IMR-90 (cell line): Measurements from ENCODE around the gene RPTOR.
A peak's percentile ranks its signal among the peaks of the same experiment; 100 is the strongest.

Source experiments
- CEBPB ChIP-seq: IDR thresholded peaks from 2 replicates; pipeline ENCODE4 v1.6.1; 2012; ENCODE audit warnings: low read depth, low read length, improper control_type of control experiment
- CHD1 ChIP-seq: IDR thresholded peaks from 2 replicates; pipeline ENCODE4 v1.6.1; 2012; ENCODE audit warnings: low read depth, low read length, improper control_type of control experiment
- FOS ChIP-seq: fragments of 150-350 bp; IDR thresholded peaks from 2 replicates; pipeline ENCODE4 v1.6.1; 2016; ENCODE audit warnings: low read depth, low read length
- MAFK ChIP-seq: IDR thresholded peaks from 2 replicates; pipeline ENCODE4 v1.6.1; 2012; ENCODE audit warnings: low read depth, low read length, improper control_type of control experiment
- POLR2A ChIP-seq: IDR thresholded peaks from 2 replicates; pipeline ENCODE4 v1.6.1; 2012; ENCODE audit warnings: mild to moderate bottlenecking, low read depth, low read length
- TF ChIP-seq, protein P1 (sequence below): conservative IDR thresholded peaks from 2 replicates; pipeline ENCODE4 v1.5.1; 2012; ENCODE audit warnings: mild to moderate bottlenecking, low read depth, low read length, improper control_type of control experiment

DNA sequence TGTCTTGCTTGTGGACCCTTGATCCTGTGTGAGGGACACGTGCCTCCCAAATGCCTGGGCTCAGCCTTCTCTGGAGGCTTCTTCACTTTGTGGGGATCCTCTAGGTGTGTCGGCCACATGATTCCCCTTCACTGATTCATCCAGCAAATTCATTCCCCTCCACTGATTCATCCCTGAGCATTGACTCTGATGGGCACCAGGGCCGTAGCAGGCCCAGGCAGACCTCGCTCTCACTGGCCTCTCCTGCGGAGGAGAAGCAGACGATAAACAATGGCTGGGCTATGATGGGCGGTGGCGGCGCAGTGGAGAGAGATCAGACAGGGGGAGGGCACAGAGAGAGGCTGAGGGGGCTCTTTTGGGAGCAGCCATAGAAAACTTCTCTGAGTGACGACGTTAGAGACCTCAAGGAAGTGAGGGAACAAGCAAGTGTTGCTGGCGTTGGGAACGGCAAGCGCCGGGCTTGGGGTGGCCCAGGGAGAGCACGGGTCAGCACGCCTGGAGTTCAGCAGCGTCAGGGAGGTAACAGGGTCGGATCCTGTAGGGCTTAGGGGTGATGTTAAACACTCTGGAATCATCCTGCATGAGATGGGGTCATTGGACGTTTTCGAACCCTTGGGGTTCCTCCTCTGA lies 17.5 kb upstream of the RPTOR start:
- TF ChIP-seq, protein P1, sequence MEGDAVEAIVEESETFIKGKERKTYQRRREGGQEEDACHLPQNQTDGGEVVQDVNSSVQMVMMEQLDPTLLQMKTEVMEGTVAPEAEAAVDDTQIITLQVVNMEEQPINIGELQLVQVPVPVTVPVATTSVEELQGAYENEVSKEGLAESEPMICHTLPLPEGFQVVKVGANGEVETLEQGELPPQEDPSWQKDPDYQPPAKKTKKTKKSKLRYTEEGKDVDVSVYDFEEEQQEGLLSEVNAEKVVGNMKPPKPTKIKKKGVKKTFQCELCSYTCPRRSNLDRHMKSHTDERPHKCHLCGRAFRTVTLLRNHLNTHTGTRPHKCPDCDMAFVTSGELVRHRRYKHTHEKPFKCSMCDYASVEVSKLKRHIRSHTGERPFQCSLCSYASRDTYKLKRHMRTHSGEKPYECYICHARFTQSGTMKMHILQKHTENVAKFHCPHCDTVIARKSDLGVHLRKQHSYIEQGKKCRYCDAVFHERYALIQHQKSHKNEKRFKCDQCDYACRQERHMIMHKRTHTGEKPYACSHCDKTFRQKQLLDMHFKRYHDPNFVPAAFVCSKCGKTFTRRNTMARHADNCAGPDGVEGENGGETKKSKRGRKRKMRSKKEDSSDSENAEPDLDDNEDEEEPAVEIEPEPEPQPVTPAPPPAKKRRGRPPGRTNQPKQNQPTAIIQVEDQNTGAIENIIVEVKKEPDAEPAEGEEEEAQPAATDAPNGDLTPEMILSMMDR, result no peak
- TF ChIP-seq FOS, result 0 out of 2 replicates have a peak, but pooled peaks have one; percentile 22
- TF ChIP-seq POLR2A, result no peak
- TF ChIP-seq CHD1, result no peak
- no peak for TF ChIP-seq CEBPB
- TF ChIP-seq MAFK, result no peak
